ENCODE data around the gene MYO5B. TPM values are rescaled to one million over a fixed set of nuclear protein-coding genes. Genes with fewer than 3 reads are reported as not detected.

Gene MYO5B
- total and polyA plus RNA-seq, 8 donors, result 6.2 to 25.3 (median 12.6) TPM

DNA sequence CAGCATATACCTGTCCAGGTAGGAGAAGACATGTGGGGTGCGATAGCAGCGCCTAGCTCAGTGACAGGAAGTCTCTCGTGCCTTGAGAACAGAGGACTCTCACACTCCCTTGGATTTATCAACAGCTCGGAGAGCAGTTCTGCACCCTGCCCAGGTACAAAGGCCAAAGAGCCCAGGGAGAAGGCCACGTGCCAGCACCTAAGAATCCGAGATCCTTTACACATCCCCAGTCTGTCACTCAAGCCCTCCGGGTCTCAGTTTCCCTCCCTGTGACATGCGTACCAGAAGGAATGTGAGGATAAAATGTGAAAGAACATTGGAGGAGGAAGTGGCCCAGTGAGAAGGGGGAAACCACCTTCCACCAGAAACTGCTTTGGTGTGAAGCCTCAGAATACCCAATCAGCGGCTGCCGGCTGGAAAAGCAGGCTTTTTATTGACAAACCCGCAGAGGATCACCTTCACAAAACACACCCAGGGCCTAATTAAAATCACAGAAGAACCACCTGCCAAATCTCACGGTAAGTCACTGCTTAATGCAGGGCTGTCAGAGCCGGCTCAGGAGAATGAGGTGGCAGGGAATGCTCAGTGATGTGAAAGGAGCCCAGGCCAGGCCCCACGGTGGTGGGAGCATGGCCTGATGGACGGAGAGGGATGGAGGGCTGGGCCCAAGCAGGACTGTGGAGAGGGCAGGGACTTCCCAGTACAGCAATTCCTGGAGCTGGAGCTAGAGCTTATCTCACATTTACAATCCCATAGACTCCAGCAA lies 66.3 kb downstream of the MYO5B start:
- ATAC-seq, result peak; percentile 68 to 81 (median 74)
- no peak overlapping the region for H3K4me3 ChIP-seq
- peak overlapping the region in 3 of 4 donors; percentile 8 to 68 (median 28) for H3K27ac ChIP-seq
- peak in 2 of 6 donors; percentile 4 to 21 for DNase-seq
- TF ChIP-seq, protein P1, sequence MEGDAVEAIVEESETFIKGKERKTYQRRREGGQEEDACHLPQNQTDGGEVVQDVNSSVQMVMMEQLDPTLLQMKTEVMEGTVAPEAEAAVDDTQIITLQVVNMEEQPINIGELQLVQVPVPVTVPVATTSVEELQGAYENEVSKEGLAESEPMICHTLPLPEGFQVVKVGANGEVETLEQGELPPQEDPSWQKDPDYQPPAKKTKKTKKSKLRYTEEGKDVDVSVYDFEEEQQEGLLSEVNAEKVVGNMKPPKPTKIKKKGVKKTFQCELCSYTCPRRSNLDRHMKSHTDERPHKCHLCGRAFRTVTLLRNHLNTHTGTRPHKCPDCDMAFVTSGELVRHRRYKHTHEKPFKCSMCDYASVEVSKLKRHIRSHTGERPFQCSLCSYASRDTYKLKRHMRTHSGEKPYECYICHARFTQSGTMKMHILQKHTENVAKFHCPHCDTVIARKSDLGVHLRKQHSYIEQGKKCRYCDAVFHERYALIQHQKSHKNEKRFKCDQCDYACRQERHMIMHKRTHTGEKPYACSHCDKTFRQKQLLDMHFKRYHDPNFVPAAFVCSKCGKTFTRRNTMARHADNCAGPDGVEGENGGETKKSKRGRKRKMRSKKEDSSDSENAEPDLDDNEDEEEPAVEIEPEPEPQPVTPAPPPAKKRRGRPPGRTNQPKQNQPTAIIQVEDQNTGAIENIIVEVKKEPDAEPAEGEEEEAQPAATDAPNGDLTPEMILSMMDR (IDR thresholded peaks at IDR 0.05), result no peak
- H3K36me3 ChIP-seq, result no peaks in the 10 kb centered on the region
- no peaks in the 10 kb centered on the region for H3K9me3 ChIP-seq
- WGBS, 2 donors, result 18 to 20% methylated on average over 15 of the region's 15 CpGs
- peaks cover 7 to 11% (median 9%) of the 10 kb centered on the region in 3 donors for H3K4me1 ChIP-seq
- H3K27me3 ChIP-seq, result no peaks in the 10 kb centered on the region
- intact Hi-C loops (cut with DNase I), result no loop called here
- no peak for FAIRE-seq

DNA sequence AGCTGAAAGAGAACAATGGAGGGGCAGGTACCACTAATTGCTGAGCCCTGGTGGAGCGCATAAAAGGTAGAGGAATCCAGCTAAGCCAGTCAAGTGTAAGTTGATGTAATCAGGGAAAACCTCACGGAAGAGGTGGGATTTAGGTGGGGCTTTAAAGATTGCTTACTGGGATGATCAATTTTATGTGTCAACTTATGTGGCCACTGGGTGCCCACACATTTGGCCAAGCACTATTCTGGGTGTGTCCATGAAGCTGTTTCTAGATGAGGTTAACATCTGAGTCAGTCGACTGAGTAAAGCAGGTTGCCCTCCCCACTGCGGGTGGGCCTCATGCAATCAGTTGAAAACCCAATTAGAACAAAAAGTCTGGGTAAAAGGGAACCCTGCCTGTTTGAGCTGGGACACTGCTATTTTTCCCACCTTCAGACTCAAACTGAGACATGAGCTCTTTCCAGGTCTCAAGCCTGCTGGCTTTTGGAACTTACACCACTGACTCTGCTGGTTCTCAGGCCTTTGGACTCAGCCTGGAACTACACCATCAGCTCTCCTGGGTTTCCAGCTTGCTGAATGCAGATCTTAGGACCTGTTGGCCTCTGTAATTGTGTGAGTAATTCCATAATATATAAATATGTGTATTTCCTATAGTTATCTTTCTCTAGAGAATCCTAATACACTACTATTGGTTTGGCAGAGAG lies 67.3 kb downstream of the MYO5B start:
- intact Hi-C loops (cut with DNase I), result no loop called here
- Histone ChIP-seq H3K9me3 (no peaks in the 10 kb centered on the region), H3K4me3 (no peak overlapping the region), H3K36me3 (no peaks in the 10 kb centered on the region), H3K4me1 (peaks cover 7 to 11% (median 9%) of the 10 kb centered on the region in 3 donors), H3K27ac (peak overlapping the region in 1 of 4 donors; percentile 68), H3K27me3 (no peaks in the 10 kb centered on the region)
- no peak for FAIRE-seq
- ATAC-seq, result no peak
- TF ChIP-seq, protein P1 (IDR thresholded peaks at IDR 0.05), result no peak
- 85 to 98% methylated on average over 4 of the region's 4 CpGs for WGBS, 2 donors
- DNase-seq, result no peak

DNA sequence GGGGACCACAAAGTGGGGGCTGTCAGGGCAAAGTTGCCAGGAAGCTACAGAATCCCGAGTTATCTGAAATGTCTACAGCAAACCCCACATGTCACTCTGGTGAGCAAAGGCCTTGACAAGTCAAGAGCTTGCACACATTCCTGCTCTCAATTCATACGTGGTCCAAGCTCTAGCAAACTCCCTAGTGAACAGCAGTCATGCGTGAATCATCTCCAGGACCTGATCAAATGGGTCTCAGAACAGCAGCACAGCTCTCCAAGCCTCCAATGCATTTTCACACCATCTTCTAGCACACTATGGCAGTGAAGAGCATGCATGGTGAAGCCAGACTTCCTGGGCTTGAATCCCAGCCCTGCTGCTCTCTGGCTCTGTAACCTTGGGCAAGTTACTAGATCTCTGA lies 68.5 kb downstream of the MYO5B start:
- Histone ChIP-seq H3K4me3 (no peak overlapping the region), H3K9me3 (no peaks in the 10 kb centered on the region), H3K27ac (no peak overlapping the region), H3K4me1 (peaks cover 7 to 11% (median 9%) of the 10 kb centered on the region in 3 donors), H3K27me3 (no peaks in the 10 kb centered on the region), H3K36me3 (no peaks in the 10 kb centered on the region)
- DNase-seq, result no peak
- 47 to 50% methylated on average over 3 of the region's 3 CpGs for WGBS, 2 donors
- TF ChIP-seq, protein P1 (IDR thresholded peaks at IDR 0.05), result no peak
- no peak for ATAC-seq
- intact Hi-C loops (cut with DNase I), result no loop called here
- FAIRE-seq, result no peak

DNA sequence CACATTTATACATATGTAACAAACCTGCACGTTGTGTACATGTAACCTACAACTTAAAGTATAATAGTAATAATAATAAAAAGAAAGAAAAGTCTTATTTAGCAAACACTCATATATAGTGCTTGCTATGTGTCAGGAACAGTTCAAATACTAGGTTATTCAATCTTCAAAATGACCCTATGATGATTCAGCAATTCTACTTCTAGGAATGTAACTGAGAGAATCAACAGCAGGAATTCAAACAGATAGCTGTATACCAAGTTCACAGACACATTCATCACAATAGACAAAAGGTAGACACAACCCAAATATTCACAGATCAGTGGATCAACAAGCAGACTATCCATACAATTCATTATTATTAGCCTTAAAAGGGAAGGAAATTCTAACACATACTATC lies 69.5 kb downstream of the MYO5B start:
- H3K4me1 ChIP-seq, result peaks cover 7 to 11% (median 9%) of the 10 kb centered on the region in 3 donors
- 70 to 75% methylated on average over 1 of the region's 1 CpG for WGBS, 2 donors
- DNase-seq (no peak), FAIRE-seq (no peak), ATAC-seq (no peak)
- no peak overlapping the region for H3K27ac ChIP-seq
- TF ChIP-seq, protein P1 (IDR thresholded peaks at IDR 0.05), result no peak
- no peak overlapping the region for H3K4me3 ChIP-seq
- H3K27me3 ChIP-seq, result no peaks in the 10 kb centered on the region
- H3K36me3 ChIP-seq, result no peaks in the 10 kb centered on the region
- intact Hi-C loops (cut with DNase I), result no loop called here
- no peaks in the 10 kb centered on the region for H3K9me3 ChIP-seq

DNA sequence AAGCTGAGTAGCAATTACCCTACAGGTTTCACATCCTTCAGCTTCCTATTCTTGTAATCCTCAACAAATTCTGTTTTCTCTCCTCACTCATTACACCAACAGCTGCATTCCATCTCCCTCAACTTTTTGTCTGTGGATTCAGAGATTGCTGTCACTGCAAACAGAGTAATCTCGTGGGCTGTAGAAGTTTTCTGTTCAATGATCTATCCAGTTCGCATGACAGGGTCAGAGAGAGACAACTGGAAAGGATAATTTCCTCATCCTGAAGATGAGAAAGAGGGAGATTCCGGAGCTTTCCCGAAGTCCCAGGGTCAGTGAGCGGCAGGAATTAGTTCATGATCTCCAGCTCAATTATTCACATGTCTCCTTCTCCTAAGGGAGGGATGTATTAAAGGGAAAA lies 75.7 kb downstream of the MYO5B start:
- Histone ChIP-seq H3K27ac (no peak overlapping the region), H3K4me1 (no peaks in the 10 kb centered on the region), H3K9me3 (no peaks in the 10 kb centered on the region), H3K4me3 (no peak overlapping the region), H3K36me3 (no peaks in the 10 kb centered on the region), H3K27me3 (no peaks in the 10 kb centered on the region)
- intact Hi-C loops (cut with DNase I), result no loop called here
- FAIRE-seq, result no peak
- TF ChIP-seq, protein P1 (IDR thresholded peaks at IDR 0.05), result no peak
- ATAC-seq, result no peak
- 75 to 76% methylated on average over 5 of the region's 5 CpGs for WGBS, 2 donors
- no peak for DNase-seq
